HepG2 (cell line): ENCODE results near the gene PCNA. TPM values are rescaled to one million over a fixed set of nuclear protein-coding genes. Genes with fewer than 3 reads are reported as not detected.

Experiments
- BRD4 ChIP-seq: sonication (generic); formaldehyde crosslinking; IDR thresholded peaks from 2 replicates; pipeline ENCODE4 v1.4.0; 2020; ENCODE audit warnings: missing genetic modification reagents
- CAMTA2 ChIP-seq: sonication (generic); formaldehyde crosslinking; IDR thresholded peaks from 2 replicates; pipeline ENCODE4 v1.4.0; 2020; ENCODE audit warnings: mild to moderate bottlenecking, missing genetic modification reagents, borderline replicate concordance
- FOXK2 ChIP-seq: fragments of 450-650 bp; IDR thresholded peaks from 2 replicates; pipeline ENCODE4 v1.6.1; 2016
- NFYB ChIP-seq: sonication (generic); formaldehyde crosslinking; IDR thresholded peaks from 2 replicates; pipeline ENCODE4 v1.4.0; 2020; ENCODE audit warnings: missing genetic modification reagents
- RBM39 ChIP-seq: fragments of 200-400 bp; formaldehyde crosslinking; IDR thresholded peaks from one replicate; pipeline ENCODE4 v1.6.1; 2018; ENCODE audit warnings: antibody characterized with exemption, mild to moderate bottlenecking, low read depth, low read length; ENCODE audit not compliant: poor library complexity, severe bottlenecking
- ZNF253 ChIP-seq: sonication (generic); formaldehyde crosslinking; IDR thresholded peaks from 2 replicates; pipeline ENCODE4 v1.8.0; 2022; ENCODE audit warnings: mild to moderate bottlenecking, missing genetic modification reagents, borderline replicate concordance
- polyA plus RNA-seq, 8 experiments: library from polyadenylated mRNA; depleted of rRNA in 3 of 8; stranded (reverse) in 7 of 8; unstranded in 1 of 8; fragments of >200 nt; fragmentation: Illumina TruSeq in 4 of 8; extraction: Trizol in 4 of 8; gene quantifications; 2 replicates each; pipeline versions ENCODE4 v1.2.1 to v1.2.3, GENCODE V29; 2011 to 2016; ENCODE audit warnings: low read depth in 4 of 8, missing spikeins in 1 of 8, mixed read lengths in 1 of 8; ENCODE audit not compliant: insufficient read depth in 1 of 8
- total RNA-seq, 5 experiments: library from RNA; depleted of rRNA; stranded (reverse); fragments of >200 nt; fragmentation: Illumina TruSeq; extraction: Trizol; gene quantifications; 2 replicates each; pipeline ENCODE4 v1.2.3, GENCODE V29; 2016; ENCODE audit warnings: low read depth in 1 of 5
- TF ChIP-seq, protein P1 (sequence below): sonication (generic); formaldehyde crosslinking; conservative IDR thresholded peaks from 2 replicates; pipeline ENCODE4 v1.5.0; 2020; ENCODE audit warnings: missing genetic modification reagents
- TF ChIP-seq, protein P2 (sequence below): sonication (generic); formaldehyde crosslinking; IDR thresholded peaks from 2 replicates; pipeline ENCODE4 v1.4.0; 2020; ENCODE audit warnings: missing genetic modification reagents, borderline replicate concordance
- TF ChIP-seq, protein P3 (sequence below): sonication (generic); formaldehyde crosslinking; IDR thresholded peaks from 2 replicates; pipeline ENCODE4 v1.8.0; 2022; ENCODE audit warnings: mild to moderate bottlenecking, missing genetic modification reagents, borderline replicate concordance
- TF ChIP-seq, protein P4 (sequence below): sonication (generic); formaldehyde crosslinking; conservative IDR thresholded peaks from 2 replicates; pipeline ENCODE4 v1.8.1; 2023; ENCODE audit warnings: missing genetic modification reagents
- TF ChIP-seq, protein P5 (sequence below): sonication (generic); formaldehyde crosslinking; conservative IDR thresholded peaks from 2 replicates; pipeline ENCODE4 v1.4.0; 2020; ENCODE audit warnings: missing genetic modification reagents
- TF ChIP-seq, protein P6 (sequence below): sonication (generic); formaldehyde crosslinking; IDR thresholded peaks from 2 replicates; pipeline ENCODE4 v1.5.1; 2020; ENCODE audit warnings: mild to moderate bottlenecking, moderate library complexity, missing genetic modification reagents
- TF ChIP-seq, protein P7 (sequence below), 2 experiments: sonication (generic) in 1 of 2; formaldehyde crosslinking in 1 of 2; IDR thresholded peaks; 2 replicates each; pipeline versions ENCODE4 v1.4.0 to v1.6.1; 2018 to 2020; ENCODE audit warnings: missing genetic modification reagents in 2 of 2, borderline replicate concordance in 1 of 2, low read depth in 1 of 2, mild to moderate bottlenecking in 1 of 2, missing biosample characterization in 1 of 2

The PCNA gene
- total and polyA plus RNA-seq, 2 of the 13 experiments (the other 11 are each of a cell fraction or from before 2014, with no cell fraction given): 229 to 655 TPM

DNA sequence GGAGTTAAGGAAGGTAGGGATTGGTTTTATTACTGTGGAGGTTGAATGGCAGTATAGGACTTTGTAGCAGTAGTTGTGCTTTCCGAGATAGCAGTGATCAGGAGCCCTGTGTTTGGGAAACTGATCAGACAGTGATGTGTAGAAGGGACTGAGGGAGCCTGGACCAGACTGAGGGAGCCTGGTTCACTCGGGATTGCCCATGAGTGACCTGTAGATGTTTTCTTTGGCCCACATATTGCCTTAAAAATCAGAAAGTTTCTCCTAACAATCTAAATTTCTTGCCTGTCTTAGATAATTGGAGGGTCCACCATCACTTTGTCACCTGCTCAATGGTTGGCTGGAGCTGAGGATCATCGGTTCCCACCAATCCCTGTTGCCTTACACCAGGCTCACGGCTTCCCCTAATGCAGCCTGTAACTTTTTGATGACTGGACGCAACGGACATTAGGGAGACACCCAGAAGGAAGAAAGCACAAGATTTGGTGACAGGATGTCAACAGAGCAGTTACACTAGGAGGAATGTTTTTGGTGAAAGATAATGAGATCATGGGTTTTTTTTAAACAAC lies 8.2 kb upstream of the PCNA start (continued):
- TF ChIP-seq, protein P1, sequence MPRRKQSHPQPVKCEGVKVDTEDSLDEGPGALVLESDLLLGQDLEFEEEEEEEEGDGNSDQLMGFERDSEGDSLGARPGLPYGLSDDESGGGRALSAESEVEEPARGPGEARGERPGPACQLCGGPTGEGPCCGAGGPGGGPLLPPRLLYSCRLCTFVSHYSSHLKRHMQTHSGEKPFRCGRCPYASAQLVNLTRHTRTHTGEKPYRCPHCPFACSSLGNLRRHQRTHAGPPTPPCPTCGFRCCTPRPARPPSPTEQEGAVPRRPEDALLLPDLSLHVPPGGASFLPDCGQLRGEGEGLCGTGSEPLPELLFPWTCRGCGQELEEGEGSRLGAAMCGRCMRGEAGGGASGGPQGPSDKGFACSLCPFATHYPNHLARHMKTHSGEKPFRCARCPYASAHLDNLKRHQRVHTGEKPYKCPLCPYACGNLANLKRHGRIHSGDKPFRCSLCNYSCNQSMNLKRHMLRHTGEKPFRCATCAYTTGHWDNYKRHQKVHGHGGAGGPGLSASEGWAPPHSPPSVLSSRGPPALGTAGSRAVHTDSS (CRISPR knock-in tag): no peak
- TF ChIP-seq ZNF253 (CRISPR knock-in tag): no peak
- TF ChIP-seq NFYB (CRISPR knock-in tag): no peak
- TF ChIP-seq, protein P2, sequence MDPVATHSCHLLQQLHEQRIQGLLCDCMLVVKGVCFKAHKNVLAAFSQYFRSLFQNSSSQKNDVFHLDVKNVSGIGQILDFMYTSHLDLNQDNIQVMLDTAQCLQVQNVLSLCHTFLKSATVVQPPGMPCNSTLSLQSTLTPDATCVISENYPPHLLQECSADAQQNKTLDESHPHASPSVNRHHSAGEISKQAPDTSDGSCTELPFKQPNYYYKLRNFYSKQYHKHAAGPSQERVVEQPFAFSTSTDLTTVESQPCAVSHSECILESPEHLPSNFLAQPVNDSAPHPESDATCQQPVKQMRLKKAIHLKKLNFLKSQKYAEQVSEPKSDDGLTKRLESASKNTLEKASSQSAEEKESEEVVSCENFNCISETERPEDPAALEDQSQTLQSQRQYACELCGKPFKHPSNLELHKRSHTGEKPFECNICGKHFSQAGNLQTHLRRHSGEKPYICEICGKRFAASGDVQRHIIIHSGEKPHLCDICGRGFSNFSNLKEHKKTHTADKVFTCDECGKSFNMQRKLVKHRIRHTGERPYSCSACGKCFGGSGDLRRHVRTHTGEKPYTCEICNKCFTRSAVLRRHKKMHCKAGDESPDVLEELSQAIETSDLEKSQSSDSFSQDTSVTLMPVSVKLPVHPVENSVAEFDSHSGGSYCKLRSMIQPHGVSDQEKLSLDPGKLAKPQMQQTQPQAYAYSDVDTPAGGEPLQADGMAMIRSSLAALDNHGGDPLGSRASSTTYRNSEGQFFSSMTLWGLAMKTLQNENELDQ: no peak
- TF ChIP-seq, protein P3, sequence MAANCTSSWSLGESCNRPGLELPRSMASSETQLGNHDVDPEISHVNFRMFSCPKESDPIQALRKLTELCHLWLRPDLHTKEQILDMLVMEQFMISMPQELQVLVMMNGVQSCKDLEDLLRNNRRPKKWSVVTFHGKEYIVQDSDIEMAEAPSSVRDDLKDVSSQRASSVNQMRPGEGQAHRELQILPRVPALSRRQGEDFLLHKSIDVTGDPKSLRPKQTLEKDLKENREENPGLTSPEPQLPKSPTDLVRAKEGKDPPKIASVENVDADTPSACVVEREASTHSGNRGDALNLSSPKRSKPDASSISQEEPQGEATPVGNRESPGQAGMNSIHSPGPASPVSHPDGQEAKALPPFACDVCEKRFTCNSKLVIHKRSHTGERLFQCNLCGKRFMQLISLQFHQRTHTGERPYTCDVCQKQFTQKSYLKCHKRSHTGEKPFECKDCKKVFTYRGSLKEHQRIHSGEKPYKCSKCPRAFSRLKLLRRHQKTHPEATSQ (CRISPR knock-in tag): no peak
- TF ChIP-seq, protein P4, sequence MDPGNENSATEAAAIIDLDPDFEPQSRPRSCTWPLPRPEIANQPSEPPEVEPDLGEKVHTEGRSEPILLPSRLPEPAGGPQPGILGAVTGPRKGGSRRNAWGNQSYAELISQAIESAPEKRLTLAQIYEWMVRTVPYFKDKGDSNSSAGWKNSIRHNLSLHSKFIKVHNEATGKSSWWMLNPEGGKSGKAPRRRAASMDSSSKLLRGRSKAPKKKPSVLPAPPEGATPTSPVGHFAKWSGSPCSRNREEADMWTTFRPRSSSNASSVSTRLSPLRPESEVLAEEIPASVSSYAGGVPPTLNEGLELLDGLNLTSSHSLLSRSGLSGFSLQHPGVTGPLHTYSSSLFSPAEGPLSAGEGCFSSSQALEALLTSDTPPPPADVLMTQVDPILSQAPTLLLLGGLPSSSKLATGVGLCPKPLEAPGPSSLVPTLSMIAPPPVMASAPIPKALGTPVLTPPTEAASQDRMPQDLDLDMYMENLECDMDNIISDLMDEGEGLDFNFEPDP (CRISPR knock-in tag): no peak
- no peak for TF ChIP-seq CAMTA2 (CRISPR knock-in tag)
- TF ChIP-seq, protein P5, sequence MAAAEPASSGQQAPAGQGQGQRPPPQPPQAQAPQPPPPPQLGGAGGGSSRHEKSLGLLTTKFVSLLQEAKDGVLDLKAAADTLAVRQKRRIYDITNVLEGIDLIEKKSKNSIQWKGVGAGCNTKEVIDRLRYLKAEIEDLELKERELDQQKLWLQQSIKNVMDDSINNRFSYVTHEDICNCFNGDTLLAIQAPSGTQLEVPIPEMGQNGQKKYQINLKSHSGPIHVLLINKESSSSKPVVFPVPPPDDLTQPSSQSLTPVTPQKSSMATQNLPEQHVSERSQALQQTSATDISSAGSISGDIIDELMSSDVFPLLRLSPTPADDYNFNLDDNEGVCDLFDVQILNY (CRISPR knock-in tag): no peak
- TF ChIP-seq FOXK2: 0 out of 2 replicates have a peak, but pooled peaks have one; percentile 33
- TF ChIP-seq BRD4: no peak
- TF ChIP-seq, protein P6, sequence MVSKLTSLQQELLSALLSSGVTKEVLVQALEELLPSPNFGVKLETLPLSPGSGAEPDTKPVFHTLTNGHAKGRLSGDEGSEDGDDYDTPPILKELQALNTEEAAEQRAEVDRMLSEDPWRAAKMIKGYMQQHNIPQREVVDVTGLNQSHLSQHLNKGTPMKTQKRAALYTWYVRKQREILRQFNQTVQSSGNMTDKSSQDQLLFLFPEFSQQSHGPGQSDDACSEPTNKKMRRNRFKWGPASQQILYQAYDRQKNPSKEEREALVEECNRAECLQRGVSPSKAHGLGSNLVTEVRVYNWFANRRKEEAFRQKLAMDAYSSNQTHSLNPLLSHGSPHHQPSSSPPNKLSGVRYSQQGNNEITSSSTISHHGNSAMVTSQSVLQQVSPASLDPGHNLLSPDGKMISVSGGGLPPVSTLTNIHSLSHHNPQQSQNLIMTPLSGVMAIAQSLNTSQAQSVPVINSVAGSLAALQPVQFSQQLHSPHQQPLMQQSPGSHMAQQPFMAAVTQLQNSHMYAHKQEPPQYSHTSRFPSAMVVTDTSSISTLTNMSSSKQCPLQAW (CRISPR knock-in tag): no peak
- no peak for TF ChIP-seq RBM39
- TF ChIP-seq, protein P7, sequence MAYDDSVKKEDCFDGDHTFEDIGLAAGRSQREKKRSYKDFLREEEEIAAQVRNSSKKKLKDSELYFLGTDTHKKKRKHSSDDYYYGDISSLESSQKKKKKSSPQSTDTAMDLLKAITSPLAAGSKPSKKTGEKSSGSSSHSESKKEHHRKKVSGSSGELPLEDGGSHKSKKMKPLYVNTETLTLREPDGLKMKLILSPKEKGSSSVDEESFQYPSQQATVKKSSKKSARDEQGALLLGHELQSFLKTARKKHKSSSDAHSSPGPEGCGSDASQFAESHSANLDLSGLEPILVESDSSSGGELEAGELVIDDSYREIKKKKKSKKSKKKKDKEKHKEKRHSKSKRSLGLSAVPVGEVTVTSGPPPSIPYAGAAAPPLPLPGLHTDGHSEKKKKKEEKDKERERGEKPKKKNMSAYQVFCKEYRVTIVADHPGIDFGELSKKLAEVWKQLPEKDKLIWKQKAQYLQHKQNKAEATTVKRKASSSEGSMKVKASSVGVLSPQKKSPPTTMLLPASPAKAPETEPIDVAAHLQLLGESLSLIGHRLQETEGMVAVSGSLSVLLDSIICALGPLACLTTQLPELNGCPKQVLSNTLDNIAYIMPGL (CRISPR knock-in tag; IDR thresholded peaks at IDR 0.05; ENCODE audit: borderline replicate concordance in 1 of 2, low read depth in 1 of 2): no peak
